GM20000 (cell line): Measurements from ENCODE around the gene NFATC3.
A peak's percentile ranks its signal among the peaks of the same experiment; 100 is the strongest.

Experiments used
- DNase-seq: peaks from one replicate; pipeline ENCODE4 v3.0.0; 2012; ENCODE audit warnings: low spot score
- TF ChIP-seq, protein P1 (sequence below): IDR thresholded peaks from 2 replicates; pipeline ENCODE4 v1.5.1; 2012; ENCODE audit warnings: mild to moderate bottlenecking, control low read depth; ENCODE audit errors: extremely low read depth, missing control alignments

The NFATC3 gene

DNA sequence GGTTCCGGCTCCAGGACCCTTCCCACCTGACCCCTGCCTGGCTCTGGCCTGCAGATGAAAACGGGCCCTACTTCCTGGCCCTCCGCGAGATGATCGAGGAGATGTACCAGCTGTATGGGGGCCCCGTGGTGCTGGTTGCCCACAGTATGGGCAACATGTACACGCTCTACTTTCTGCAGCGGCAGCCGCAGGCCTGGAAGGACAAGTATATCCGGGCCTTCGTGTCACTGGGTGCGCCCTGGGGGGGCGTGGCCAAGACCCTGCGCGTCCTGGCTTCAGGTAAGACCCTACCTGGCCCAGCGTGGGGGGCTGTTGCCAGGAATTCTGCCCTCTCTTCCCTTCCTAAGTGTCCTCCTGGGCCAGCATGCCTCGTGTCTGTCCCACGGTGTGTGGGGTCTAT is 170.5 kb downstream of the NFATC3 start:
- no peak for DNase-seq
- TF ChIP-seq, protein P1, sequence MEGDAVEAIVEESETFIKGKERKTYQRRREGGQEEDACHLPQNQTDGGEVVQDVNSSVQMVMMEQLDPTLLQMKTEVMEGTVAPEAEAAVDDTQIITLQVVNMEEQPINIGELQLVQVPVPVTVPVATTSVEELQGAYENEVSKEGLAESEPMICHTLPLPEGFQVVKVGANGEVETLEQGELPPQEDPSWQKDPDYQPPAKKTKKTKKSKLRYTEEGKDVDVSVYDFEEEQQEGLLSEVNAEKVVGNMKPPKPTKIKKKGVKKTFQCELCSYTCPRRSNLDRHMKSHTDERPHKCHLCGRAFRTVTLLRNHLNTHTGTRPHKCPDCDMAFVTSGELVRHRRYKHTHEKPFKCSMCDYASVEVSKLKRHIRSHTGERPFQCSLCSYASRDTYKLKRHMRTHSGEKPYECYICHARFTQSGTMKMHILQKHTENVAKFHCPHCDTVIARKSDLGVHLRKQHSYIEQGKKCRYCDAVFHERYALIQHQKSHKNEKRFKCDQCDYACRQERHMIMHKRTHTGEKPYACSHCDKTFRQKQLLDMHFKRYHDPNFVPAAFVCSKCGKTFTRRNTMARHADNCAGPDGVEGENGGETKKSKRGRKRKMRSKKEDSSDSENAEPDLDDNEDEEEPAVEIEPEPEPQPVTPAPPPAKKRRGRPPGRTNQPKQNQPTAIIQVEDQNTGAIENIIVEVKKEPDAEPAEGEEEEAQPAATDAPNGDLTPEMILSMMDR: no peak

DNA sequence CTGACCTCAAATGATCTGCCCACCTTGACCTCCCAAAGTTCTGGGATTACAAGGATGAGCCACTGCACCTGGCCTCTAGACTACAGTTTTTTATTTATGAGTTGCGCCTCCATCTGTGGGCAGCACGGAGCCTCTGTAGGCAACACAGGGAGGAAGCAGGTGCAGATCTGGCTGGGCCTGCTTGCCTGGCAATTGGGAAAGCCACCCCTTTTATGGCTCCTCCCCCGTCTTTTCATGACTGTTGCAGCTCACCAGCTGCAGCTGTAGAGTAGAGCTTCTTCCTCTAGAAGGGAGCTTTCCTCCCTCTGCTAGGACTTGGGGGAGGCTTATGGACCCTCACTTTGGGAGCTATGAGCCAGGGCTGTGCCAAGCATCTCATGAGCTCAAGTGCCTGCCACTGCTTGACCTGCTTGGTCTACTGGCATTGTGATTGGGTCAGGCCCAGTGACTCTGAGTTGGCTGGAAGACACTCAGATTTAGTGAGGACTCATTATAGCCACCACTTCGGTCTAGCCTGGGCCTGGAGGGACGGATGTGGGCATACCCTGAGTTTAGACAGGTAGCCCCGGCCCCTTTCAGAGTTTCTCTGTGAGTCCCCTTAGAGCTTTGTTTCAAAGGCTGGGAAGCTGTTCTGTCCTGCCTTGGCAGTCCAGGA is 172.2 kb downstream of the NFATC3 start:
- DNase-seq: peak; percentile 80
- TF ChIP-seq, protein P1: no peak

DNA sequence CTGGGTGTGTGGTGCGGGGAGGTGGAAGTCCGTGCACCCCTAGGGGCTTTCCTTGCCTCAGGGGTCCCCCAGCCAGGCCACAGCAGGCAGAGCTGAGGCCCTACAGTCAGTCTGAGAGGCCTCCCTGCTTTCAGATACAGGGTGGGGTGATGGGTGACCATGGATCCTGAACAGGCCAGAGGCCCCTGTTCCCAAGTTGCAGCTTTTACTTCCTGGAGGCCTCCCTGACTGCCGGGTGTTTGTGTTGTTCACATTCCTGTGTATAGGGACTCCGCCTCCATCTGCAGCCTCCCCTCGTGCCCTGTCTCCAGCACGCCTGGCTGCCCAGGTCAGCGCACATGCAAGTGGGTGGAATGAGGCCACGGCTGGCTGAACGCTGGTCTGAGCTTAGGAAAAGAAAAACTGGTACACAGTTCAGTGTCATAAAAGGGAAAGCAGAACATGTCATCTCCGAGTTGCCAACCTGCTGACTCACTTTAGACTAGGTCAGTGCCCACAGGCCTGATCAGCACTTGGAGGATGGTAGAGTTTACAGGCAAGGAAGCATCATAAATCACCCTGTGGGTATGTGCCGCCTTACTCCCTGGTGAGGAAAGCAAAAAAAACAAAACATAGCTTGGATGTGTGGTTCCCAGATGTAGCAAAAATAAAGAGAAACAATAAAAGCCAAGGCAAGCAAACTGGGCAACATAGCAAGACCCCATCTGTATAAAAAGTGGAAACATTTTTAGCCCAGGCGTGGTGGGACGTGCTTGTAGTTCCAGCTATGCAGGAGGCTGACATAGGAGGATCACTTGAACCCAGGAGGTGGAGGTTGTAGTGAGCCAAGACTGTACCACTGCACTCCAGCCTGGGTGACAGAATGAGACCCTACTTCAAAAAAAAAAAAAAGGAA is 173.0 kb downstream of the NFATC3 start:
- TF ChIP-seq, protein P1: no peak
- DNase-seq: no peak

DNA sequence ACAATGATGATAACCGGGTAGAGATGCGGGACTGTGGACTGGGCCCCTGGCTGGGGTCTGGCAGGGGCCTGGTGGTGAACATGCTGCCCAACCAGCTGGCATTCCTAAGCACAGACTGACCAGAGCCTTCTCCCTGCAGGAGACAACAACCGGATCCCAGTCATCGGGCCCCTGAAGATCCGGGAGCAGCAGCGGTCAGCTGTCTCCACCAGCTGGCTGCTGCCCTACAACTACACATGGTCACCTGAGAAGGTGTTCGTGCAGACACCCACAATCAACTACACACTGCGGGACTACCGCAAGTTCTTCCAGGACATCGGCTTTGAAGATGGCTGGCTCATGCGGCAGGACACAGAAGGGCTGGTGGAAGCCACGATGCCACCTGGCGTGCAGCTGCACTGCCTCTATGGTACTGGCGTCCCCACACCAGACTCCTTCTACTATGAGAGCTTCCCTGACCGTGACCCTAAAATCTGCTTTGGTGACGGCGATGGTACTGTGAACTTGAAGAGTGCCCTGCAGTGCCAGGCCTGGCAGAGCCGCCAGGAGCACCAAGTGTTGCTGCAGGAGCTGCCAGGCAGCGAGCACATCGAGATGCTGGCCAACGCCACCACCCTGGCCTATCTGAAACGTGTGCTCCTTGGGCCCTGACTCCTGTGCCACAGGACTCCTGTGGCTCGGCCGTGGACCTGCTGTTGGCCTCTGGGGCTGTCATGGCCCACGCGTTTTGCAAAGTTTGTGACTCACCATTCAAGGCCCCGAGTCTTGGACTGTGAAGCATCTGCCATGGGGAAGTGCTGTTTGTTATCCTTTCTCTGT is 174.0 kb downstream of the NFATC3 start:
- TF ChIP-seq, protein P1: no peak

DNA sequence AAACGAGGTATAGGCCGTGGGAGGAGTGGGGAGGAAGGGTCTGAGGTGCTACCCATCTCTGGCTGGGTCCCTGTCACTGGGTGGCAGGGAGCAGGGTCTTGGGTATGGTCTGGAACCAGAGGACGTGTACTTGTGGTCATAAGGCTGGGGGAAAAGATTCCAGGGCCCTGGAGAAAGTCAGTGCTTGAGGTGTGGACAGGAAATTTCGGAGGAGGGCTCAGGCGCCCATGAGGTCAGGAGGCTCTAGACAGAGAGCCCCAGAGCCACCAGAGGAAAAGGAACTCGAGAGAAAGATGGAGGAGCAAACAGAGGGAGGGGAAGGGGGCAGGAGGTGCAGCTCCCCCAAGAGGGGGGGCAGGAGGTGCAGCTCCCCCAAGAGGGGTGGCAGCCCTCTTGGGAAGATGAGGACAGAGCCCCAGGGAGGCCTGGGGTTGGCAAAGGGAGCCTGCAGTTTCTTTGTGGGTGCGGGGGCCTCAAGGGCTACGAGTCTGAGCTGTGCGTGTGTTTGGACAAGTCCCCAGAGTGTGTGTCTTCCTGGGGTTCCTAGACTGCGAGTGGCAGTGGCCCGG is 178.5 kb downstream of the NFATC3 start:
- DNase-seq: no peak
- TF ChIP-seq, protein P1: no peak

More for the DNA sequence above, 174.0 kb downstream of the NFATC3 start:
- no peak for DNase-seq

DNA sequence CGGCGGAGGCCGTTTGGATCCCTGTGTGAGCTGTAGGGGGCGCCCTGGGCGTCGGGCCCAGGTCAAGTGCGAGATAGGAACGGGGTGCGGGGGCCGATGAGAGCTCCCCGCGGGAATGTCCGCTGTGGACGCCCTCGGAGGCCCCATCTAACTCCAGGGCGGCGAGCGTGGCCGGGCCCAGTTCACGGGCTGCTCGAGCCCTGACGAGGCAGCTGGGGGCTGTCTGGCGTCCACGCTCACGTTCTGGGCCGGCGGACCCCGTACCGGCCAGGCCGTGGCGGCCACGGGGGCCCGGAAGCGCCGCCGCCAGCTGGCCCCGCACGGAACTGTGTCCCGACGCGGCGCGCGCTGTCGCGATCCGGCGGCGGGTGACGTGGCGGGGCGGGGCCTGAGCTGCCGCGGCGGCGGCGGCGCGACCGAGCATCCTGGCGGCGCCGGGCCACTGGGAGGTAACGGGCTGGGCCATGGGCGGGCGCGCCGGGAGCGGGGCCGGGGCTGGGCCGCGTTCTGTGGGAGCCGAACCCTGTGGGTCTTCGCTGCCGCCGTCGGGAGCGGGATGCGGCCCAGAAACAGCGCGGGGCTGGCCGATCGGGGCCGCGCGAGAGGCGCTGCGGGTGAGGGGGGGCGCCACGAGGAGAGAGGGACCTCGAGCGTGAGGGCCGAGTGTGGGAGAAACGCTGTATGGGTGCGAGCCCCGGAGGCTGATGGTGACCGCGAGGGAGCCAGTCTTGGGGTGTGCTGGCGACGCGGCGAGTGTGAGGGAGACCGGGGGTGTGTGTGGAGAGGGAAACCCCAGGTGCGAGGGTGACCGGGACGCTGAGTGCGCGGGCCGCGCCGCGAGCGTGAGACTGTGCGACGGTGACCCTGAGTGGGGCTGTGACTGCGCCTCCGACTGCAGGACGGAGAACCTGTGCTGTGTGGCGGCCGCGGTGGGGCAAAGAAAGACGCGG is 179.2 kb downstream of the NFATC3 start, which contains the start of gene SLC7A6:
SLC7A6 (plus strand) TSS at position 399 of the 950 bp plus-strand sequence. CDS start 10,201 bp downstream, outside the sequence.
- peak; percentile 91 for DNase-seq
- TF ChIP-seq, protein P1: peak; percentile 72
